GM19328 (cell line): ENCODE measurements around the gene MINDY4.
"Not testable (repeated sequence)": the region's sequence is repeated elsewhere in the genome, so short reads cannot be mapped to it uniquely, and the experiment has no call there.

Source experiments
- ATAC-seq: cut with Tn5 transposase; IDR thresholded peaks from one replicate; pipeline ENCODE4 v1.9.1; 2021; ENCODE audit warnings: mild to moderate bottlenecking, moderate library complexity; ENCODE audit not compliant: unreplicated experiment

MINDY4 gene

DNA sequence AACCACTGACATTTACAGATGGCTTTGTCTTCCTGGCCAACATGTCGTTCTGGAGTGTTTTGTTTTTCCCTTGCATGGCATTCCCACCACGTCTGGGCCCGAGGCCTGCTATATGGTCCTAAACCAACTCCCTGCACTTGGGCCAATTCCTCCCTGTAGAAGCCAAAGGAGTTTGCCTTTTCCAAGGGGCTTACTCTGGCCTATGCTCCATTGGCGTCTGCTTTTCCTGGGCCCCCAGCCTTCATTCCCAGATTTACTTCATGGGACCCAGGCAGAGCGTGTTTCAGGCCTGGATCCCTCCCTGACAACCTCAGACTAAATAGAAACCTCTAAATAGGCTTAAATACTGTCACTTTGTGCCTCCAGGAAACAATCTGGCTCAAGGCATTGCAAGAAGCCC is 60.7 kb downstream of the MINDY4 start:
- no peak for ATAC-seq

DNA sequence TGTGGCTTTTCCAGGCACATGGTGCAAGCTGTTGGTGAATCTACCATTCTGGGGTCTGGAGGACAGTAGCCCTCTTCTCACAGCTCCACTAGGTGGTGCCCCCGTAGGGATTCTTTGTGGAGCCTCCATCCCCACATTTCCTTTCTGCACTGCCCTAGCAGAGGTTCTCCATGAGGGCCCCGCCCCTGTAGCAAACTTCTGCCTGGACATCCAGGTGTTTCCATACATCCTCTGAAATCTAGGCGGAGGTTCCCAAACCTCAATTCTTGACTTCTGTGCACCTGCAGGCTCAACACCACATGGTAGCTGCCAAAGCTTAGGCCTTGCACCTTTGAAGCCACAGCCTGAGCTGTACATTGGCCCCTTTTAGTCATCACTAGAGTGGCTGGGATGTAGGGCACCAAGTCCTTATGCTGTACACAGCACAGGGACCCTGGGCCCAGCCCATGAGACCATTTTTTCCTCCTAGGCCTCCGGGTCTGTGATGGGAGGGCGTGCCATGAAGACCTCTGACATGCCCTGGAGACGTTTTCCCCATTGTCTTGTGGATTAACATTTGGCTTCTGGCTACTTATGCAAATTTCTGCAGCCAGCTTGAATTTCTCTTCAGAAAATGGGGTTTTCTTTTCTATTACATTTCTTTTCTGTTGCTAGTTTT is 62.9 kb downstream of the MINDY4 start:
- ATAC-seq: not testable (repeated sequence)

DNA sequence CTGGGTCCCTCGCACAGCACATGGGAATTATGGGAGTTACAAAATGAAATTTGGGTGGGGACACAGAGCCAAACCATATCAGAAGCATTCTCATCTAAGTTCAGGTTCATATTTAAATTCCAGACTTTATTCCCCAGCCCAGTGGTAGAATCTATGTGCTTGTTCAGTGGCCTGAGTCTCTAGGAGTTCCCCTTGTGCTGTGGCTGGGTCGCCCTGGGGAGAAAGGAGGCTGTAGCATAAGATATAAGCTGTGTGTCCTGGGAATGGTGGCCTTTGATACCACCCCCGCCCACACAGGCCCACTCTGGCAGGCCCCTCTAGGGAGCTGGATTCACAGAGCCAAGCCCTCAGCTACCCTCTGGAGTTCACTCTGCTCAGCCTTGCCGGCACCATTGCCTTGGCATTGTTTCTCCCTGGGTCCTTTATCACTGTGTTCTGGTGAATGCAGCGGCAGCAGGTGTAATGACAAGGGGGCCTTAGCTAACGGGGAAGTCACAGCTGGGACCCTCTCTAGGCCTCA is 64.2 kb downstream of the MINDY4 start:
- no peak for ATAC-seq

DNA sequence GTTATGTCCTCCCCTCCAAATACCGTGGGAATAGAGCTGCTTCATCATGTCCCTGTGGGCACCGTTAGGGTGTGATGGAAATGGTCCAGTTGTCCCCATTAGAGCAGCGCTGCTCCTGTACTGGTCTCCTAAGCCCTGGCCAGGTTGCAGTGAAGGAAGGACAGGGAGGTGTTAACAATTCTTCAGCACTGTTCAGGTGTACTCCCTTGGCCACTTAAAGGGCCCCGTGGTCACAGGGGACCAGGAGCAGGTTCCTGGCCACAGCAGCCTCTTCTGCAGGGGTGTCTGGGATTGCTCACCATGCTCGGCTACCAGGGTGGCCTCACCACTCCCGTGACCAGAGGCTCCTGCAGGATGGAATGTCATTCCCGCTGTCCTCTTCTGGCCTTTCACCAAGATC is 65.8 kb downstream of the MINDY4 start:
- no peak for ATAC-seq

DNA sequence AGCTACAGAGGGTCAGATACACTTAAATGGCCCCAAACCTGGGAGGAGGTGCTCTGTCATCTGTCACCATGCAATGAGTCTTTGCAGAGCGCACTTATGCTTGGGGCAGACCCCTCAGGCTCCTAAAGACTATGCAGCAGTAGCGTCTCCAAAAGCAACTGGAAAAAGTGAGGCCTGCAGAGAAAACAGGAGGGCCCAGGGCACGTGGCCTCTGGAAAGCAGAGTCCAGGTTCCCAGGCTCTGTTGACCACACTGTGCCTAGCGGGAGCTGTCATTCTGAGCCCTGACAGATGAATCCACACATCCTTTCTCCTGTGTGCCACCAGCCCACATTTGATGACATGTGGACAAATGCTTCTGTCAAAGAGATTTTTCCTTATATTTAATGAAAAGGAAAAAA is 66.4 kb downstream of the MINDY4 start:
- ATAC-seq: no peak

DNA sequence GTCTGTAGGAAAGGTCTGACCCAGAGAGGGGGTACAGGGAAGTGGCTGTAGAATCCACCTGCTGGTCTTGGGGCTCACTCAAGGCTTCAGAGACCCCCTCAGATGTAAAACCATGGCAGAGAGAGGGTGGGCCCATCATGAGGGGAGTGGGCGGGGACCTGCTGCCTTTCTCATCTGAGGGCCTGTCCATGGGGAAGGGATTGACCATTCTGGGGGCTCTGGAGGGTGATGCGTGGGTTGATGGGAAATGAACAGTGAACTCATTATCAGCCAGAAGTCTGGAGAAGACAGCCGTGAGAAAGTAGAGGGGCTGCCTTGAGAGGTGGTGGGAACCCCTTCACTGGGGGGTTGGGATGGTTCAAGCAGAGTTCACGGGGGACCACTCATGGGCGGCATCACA is 66.8 kb downstream of the MINDY4 start:
- ATAC-seq: no peak

DNA sequence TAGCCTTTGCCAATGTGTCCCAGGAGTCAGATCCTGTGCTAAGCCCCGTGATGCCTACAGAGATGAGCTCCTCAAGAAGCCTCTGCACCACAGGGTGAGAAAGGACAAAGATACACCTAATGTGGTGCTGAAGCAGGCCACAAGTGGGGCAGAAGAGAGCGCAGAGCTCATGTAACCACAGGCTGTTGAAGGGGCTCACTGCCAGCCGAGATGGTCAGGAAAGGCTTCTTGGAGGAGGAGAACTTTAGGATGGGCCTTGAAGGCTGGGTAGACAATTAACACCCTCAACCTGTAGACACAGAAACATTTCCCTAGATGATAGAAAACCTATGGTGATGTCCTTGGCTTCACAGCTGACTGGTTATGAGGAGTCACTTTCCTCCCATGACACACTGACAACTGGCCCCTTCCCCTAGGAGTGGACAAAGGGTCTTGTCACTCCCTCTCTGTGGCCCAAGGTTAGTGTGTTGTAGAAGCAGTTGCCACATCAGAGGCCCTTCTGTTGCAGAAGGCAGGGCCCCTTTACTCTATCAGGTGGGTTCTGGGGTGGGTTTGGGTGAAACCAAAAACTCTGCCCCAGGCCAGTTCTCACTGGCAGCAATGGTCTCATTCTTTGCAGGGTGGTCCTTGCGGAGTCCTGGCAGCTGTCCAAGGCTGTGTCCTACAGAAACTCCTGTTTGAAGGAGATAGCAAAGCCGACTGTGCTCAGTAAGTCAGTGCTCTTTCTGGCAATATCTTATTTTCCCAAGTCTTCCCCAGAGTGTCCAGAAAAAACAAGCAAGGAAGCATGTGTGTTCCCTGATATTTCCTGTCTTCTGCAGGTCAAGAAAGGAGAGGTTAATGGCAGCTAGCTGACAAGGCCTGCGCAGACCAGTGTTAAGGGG is 69.2 kb downstream of the MINDY4 start:
- no peak for ATAC-seq

DNA sequence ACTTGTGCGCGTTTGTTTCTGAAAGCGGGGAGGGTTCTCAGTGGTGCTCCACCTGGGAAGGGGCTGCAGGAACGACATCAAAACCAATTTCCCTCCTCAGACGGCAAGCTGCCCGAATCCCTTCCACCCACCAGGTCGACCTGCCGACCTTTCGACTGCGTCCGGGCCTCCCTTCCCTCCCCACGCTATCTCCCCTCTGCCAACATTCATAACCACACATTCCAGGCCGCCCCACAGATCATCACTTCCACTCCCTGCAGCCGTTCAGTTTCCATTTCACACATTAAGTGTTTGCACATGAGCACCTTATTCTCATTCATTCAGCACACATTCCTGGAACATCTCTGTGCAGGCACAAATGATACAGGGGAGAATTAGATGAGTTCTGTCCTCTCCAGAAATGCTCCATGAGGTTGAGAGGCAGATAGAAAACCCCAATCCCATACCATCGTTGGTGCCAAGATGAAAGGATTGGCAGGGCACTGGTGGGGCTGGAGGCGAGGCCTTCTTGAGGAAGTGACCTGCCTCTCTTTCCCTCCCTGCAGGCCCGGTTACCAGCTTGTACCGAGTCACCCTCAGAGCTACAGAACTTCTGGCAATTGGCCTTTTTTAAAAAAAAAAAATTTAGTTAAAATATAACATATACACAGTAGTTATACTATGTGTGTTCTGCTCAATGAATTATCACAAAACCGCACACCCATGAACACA is 70.0 kb downstream of the MINDY4 start:
- no peak for ATAC-seq

DNA sequence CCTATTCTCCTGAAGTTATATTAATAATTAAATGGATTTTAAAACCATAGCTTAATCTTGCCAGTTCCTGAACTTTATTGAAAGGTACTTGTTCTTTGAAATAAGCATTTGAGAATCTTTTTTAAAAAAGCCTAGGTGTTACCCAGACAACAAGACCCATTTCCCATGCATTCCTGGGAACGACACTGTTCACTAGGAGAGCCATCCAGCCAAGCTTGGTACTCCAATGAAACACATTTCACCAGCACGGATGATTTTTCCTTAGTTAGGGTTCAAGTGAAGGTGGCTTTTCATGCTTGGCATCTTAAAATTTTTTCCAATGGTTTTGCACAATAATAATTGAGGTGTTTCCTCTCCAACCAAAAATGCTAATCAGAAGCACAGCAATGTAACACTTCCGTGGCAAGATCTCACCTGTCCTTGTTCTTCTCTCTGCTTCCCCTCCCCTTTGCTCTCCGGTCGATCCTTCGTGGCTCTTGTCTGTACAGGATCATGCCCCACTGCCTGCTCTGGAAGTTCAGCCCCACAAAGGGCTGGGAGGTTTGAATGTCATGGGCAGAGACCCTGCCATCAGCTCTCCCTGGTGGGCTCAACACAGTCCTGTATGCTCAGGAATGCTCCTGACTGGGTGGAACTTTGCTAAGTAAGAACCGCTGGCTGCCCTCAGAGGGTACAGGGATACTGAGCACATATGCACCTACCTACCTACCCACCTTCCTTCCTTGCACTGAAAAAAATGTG is 70.8 kb downstream of the MINDY4 start:
- no peak for ATAC-seq

DNA sequence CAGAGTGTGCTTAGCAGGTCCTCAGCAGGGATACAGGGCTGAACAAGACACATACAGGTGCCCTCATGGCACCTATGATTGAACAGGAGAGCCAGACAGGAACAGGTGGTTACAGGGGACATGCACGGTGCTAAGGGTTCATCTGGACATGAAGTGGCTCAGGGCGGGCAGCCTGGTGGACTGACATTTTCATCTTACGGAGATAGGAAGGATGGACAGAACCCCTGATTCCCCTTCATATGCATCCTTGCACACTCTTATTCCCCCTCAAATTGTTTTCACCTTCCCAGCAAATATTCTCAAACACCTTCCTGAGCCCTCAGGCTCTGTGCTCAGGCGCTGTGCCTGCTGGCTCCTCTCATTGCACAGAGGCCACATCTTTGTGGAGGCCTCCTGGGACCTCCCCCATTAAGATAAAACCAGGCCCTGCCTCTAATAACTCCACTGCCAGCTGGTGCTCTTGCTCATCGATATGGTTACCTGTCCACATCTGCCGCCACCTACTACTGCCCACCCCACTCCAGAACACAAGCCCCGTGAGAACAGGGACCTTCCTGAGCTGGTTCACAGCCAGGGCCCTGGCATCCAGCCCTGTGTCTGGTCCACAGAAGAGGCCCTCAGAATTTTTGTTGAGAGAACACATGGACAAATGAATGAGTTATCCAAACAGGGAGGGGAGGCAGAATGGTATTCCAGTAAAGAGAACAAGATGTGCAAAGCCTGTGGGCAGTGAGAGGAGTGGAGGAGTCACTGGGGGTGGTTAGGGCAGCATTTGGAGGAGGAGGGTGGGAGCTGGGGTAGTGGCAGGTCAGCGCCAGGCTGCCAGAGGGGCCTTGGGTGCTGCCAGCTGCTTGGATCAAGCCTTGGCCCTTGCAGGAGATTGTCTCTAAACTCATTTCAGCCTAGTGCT is 71.6 kb downstream of the MINDY4 start:
- ATAC-seq: no peak

DNA sequence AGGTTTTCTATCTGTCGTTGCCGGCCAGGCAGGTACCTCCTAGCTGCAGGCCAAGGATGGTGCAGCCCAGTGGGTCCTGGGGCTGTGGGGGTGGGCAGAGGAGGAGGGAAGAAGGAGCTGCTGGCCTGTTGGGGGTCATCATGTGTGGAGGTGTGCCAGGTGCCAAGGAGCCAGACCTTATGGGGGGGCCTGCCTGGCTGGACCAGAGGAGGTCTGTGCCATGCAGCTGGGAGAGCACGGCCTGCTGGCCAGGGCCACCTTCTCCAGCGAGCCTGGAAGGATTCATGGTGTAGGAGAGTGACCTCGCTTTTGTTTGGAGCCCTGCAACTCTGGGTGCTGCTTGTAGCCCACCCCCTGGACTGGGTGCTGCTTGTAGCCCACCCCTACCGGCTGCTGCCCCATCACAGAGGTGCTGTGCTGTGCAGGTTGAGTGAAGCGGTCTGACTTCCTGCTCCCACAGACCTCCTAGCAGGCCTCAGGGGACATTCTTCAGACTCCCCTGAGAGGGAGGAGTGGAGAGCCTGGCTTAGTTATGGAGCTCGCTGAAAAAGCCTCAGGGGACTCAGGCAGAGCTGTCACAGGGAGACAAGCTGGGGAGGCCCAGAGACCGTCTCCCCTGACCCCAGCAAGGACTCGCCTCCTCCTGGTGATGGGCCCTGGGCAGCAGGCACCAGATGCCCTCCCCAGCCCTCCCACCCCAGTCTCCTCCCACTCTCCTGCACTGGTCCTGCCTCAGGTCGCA is 72.7 kb downstream of the MINDY4 start:
- ATAC-seq: no peak

DNA sequence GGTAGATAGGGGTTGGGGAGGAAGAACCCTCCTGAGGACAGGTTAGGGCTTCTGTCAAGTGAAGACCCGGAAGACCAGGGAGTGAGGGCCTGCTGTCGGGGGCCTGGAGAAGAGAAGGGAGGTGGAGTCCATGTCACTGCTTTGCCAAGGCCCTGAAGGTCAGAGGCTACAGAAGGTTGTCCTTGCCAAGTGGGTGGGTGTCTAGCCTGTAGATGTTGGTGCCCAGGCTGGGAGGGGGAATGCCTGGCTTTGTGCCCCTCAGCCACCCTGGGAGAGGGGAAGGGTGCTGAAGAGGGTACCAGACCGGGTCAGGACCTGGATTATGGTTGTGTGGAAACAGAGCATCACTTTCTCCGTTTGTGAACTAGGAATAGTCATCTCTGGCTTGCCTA is 73.3 kb downstream of the MINDY4 start:
- no peak for ATAC-seq

DNA sequence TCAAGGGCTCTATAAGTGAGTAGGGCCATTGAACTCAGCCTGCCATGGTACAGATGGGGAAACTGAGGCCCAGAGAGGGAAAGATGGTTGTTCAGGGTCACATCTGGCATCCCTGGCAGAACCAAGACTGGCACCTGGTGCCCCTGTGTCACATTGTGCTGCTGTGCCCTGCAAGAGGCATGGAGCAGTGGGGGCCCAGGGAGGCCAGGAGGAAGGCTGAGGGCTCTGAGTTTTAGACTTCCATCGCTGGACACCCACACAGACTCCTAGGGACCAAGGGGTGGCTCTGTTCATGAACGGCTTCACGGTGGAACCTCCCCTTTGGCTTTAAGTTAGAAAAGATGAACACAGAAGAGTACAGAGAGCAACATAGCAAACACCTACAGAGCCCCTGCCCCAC is 73.7 kb downstream of the MINDY4 start:
- no peak for ATAC-seq

DNA sequence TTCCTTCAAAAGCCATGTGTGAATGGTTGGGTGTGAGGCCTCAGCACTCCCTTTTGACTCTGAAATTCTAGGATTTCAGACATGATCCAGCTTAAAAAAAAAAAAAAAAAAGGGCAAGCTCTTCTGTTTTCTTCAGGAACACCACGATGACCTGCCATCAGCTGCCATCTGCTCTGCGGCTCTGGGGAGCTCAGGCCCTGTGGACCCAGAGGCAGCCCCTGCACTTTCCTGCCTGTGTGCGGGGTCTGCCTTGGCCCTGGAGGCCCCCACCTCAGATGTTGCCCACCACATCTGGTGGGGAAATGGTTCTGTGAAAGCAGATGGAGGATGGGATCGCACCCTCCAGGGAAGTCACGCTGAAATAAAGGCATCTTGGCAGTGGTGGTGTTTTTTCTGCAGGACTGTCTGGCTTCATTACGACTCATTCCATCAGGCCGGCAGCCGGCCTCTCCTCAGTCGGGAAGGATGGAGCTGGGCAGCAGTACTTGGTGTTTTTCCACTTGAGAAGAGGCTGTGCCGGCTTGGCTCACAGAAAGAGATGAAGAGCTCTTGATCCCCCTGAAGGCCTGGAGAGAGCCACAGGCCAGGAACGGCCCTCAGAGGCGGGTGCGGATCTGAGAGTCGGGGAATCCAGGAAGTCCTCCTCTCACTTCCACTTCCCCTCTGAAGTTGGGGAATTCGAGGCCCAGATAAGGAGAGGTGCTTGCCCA is 74.4 kb downstream of the MINDY4 start:
- no peak for ATAC-seq

DNA sequence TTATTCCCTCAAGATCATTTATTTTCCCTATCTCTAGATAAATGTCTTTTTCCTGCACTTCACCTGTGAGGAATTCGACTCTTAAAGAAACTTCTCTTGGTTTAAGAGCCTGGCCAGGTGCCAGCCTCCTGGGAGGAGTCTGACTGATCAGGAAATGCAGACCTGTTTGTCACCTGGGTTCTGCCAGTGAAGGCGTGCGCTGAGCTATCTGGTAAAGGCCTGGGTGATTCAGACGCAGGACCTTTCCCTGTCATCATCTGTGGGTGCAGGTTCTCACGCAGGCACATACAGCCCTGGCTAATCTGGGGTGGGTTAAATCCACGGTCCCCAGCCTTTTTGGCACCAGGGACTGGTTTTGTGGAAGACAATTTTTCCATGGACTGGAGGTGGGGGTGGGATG is 75.2 kb downstream of the MINDY4 start:
- no peak for ATAC-seq

DNA sequence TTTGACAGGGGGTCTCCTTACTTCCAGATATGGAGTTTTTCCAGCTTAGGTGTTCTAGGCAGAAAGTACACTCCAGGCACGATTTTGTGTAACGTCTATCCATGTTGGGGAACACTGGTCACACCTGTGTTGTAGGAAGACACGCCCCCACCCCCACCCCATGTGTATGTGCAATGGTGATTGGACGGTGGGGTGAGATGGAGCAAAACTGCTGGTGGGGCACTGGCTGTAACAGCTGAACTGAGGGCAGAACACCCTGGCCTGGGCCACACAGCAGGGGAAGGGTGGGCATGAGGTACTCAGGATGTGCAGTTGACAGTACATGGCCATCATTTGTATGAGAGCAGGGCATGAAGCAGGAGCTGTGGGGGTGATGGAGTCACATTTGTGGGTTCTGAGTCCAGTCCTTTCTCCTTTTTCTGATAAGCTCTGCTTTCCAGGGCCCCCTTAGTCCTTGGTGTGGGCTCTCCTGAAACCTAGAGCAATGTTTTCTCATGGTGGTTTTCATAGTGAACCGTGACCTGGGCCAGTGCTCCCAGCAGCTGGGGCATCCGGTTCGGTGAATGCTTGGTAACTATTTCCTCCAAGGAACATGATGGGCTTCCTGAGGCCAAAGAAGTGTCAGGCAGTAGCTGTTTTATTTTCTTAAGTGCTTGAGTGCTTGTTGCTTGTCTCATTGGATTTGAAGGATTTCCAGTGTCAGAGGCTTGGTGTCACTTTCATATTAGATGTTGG is 77.1 kb downstream of the MINDY4 start:
- ATAC-seq: no peak

DNA sequence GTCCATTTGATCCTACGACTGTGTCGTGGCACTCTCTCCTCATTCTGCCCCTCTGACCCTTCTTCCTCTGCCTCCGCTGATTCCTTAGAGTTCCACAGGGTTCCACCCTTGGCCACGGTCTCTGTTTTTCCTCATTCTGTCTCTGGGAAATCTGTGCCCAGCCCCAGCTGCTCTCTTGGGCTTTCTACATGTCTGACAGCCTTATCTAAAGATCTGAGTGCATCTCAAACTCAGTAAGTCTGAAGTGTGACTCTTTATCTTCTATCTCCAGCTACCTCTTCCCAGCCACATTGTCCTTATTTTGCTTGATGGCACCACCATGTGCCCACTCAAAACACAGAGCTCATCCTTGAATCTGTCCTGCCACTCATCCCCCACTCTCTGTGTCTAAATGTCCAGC is 78.3 kb downstream of the MINDY4 start:
- ATAC-seq: no peak

DNA sequence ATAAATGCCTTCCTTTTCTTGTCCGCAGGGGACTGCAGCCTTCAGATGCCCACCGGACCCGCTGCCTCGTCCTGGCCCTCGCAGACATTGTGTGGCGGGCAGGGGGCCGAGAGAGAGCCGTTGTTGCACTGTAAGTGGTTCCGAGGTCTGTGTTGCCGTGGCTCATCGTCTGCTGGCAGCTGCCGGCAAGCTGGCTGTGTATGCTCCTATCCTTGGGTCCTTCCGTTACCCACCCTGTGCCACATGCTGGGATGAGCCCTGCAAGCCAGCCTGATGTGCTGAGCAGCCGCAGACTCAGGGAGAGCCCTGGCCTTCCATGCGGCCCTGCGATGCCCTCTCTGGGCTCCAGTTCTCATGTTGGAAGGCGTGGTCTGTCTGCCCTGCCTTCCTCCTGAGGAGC is 79.2 kb downstream of the MINDY4 start:
- no peak for ATAC-seq
